HCT116 (cell line): ENCODE measurements around the gene TMPRSS7. TPM values are rescaled to one million over a fixed set of nuclear protein-coding genes. Genes with fewer than 3 reads are reported as not detected.

ENCODE experiments used
- ATAC-seq: fragments of 200-7000 bp; cut with Tn5 transposase; 2 replicates; pipeline ENCODE4 v1.9.1; 2020; ENCODE audit warnings: mild to moderate bottlenecking, moderate library complexity
- BruUV-seq: library from RNA; stranded (reverse); fragments of 400-500 nt; replicated peaks from 2 replicates; lab custom pipeline; 2021; lab: Mats Ljungman, UMichigan
- CTCF ChIA-PET: fragments of 300-600 bp; sonication (Branson Sonifier 250); formaldehyde crosslinking; loops from one replicate; lab custom pipeline; 2021; ENCODE audit warnings: antibody characterized with exemption; lab: Charles Lee
- POLR2A ChIA-PET: fragments of 300-600, 350-600 bp; sonication (Branson Sonifier 250); formaldehyde crosslinking; loops from one replicate; lab custom pipeline; 2021; ENCODE audit warnings: antibody characterized with exemption; lab: Charles Lee
- RAD21 ChIA-PET, 2 experiments: fragments of 300-600 bp; sonication (Branson Sonifier 250); formaldehyde crosslinking; loops; one replicate each; lab custom pipeline; 2023; ENCODE audit warnings: low total read pairs in 2 of 2; ENCODE audit not compliant: uncharacterized antibody in 2 of 2, unreplicated experiment in 2 of 2, low non-redundant PET in 1 of 2; lab: Charles Lee
- DNase-seq: peaks from one replicate; pipeline ENCODE4 v3.0.0-alpha.2; 2010; ENCODE audit warnings: low read depth, low spot score
- H2AFZ ChIP-seq: fragments of 200-600 bp; shearing (Covaris generic), sonication (generic); 2 replicates; pipeline ENCODE4 v1.6.1; 2017; ENCODE audit warnings: low read depth, mixed run types, mixed read lengths, antibody characterized with exemption, low read length; ENCODE audit not compliant: poor library complexity, severe bottlenecking
- H3K27ac ChIP-seq: 2 replicates; pipeline ENCODE4 v1.5.1; 2012; ENCODE audit warnings: low read depth, low read length
- H3K27me3 ChIP-seq: fragments of 200-600 bp; sonication (generic); 2 replicates; pipeline ENCODE4 v1.6.1; 2016; ENCODE audit warnings: mixed run types, low read length, mixed read lengths; ENCODE audit not compliant: insufficient read depth
- H3K36me3 ChIP-seq, 2 experiments: fragments of 200-500 bp in 1 of 2; fragments of 200-600 bp in 1 of 2; sonication (Bioruptor generic) in 1 of 2; sonication (generic) in 1 of 2; 2 replicates each; pipeline versions ENCODE4 v1.5.1 to v1.6.1; 2014 to 2016; ENCODE audit warnings: low read length in 2 of 2, inconsistent platforms in 1 of 2, mixed read lengths in 1 of 2, mixed run types in 1 of 2; ENCODE audit not compliant: insufficient read depth in 2 of 2, control insufficient read depth in 1 of 2
- H3K4me1 ChIP-seq, 2 experiments: fragments of 200-600 bp in 1 of 2; sonication (generic) in 1 of 2; 2 replicates each; pipeline versions ENCODE4 v1.5.1 to v1.6.1; 2012 to 2017; ENCODE audit warnings: low read length in 2 of 2, inconsistent platforms in 1 of 2, mild to moderate bottlenecking in 1 of 2, mixed read lengths in 1 of 2, mixed run types in 1 of 2, moderate library complexity in 1 of 2; ENCODE audit not compliant: insufficient read depth in 2 of 2, control insufficient read depth in 1 of 2
- H3K4me2 ChIP-seq: fragments of 200-600 bp; sonication (generic); 2 replicates; pipeline ENCODE4 v1.6.1; 2017; ENCODE audit warnings: mixed run types, low read length, mixed read lengths
- H3K4me3 ChIP-seq, 2 experiments: fragments of 200-600 bp in 1 of 2; sonication (generic) in 1 of 2; replicated peaks in 1 of 2; 2 replicates each; pipeline ENCODE4 v1.5.1; 2011 to 2016; ENCODE audit warnings: low read length in 2 of 2, control low read depth in 1 of 2, low read depth in 1 of 2, mild to moderate bottlenecking in 1 of 2, mixed read lengths in 1 of 2, mixed run types in 1 of 2
- H3K79me2 ChIP-seq: fragments of 200-600 bp; sonication (generic); 2 replicates; pipeline ENCODE4 v1.6.1; 2017; ENCODE audit warnings: mild to moderate bottlenecking, mixed run types, low read length, moderate library complexity, mixed read lengths; ENCODE audit not compliant: insufficient read depth
- H3K9ac ChIP-seq: fragments of 200-600 bp; sonication (generic); 2 replicates; pipeline ENCODE4 v1.6.1; 2016; ENCODE audit warnings: low read length, mixed read lengths
- H3K9me2 ChIP-seq: fragments of 200-600 bp; sonication (generic), shearing (Covaris generic); 2 replicates; pipeline ENCODE4 v1.6.1; 2017; ENCODE audit warnings: mixed run types, mild to moderate bottlenecking, moderate library complexity; ENCODE audit not compliant: insufficient read depth
- H3K9me3 ChIP-seq, 2 experiments: fragments of 200-500 bp in 1 of 2; fragments of 200-600 bp in 1 of 2; sonication (Bioruptor generic) in 1 of 2; sonication (generic) in 1 of 2; 2 replicates each; pipeline ENCODE4 v1.6.1; 2014 to 2017; ENCODE audit warnings: low read length in 2 of 2, mixed read lengths in 2 of 2, inconsistent platforms in 1 of 2, low read depth in 1 of 2, mild to moderate bottlenecking in 1 of 2, mixed run types in 1 of 2, moderate library complexity in 1 of 2; ENCODE audit not compliant: control insufficient read depth in 1 of 2, insufficient read depth in 1 of 2
- H4K20me1 ChIP-seq: fragments of 200-600 bp; sonication (generic), shearing (Covaris generic); 2 replicates; pipeline ENCODE4 v1.6.1; 2017; ENCODE audit warnings: mixed run types, mild to moderate bottlenecking, moderate library complexity; ENCODE audit not compliant: insufficient read depth
- ELF1 ChIP-seq: IDR thresholded peaks from 2 replicates; pipeline ENCODE4 v1.6.1; 2012; ENCODE audit warnings: low read depth, borderline replicate concordance
- RAD21 ChIP-seq: IDR thresholded peaks from 2 replicates; pipeline ENCODE4 v1.6.1; 2012; ENCODE audit warnings: low read depth, mild to moderate bottlenecking
- REST ChIP-seq: IDR thresholded peaks from 2 replicates; pipeline ENCODE4 v1.6.1; 2012; ENCODE audit warnings: low read depth
- SIN3A ChIP-seq: IDR thresholded peaks from 2 replicates; pipeline ENCODE4 v1.6.1; 2012; ENCODE audit warnings: low read depth
- ZNF274 ChIP-seq: fragments of 200-500 bp; sonication (Bioruptor generic); IDR thresholded peaks from 2 replicates; pipeline ENCODE4 v1.6.1; 2014; ENCODE audit warnings: mild to moderate bottlenecking, low read depth, low read length, inconsistent platforms
- intact Hi-C: fragments of 100-400 bp; cut with micrococcal nuclease; formaldehyde crosslinking; loops from 2 replicates; pipeline ENCODE4 v1.10.0; 2022
- total RNA-seq: library from RNA; stranded (reverse); gene quantifications from one replicate; pipeline ENCODE4 v1.2.1, GENCODE V29; 2021; ENCODE audit not compliant: unreplicated experiment
- TF ChIP-seq, protein P1 (sequence below), 3 experiments: fragments of 200-600 bp in 1 of 3; sonication (generic) in 1 of 3; IDR thresholded peaks in 2 of 3; conservative IDR thresholded peaks in 1 of 3; 2 replicates each; pipeline ENCODE4 v1.5.1; 2012 to 2017; ENCODE audit warnings: low read depth in 2 of 3, low read length in 2 of 3, antibody characterized with exemption in 1 of 3, borderline replicate concordance in 1 of 3, control low read depth in 1 of 3, mild to moderate bottlenecking in 1 of 3, mixed read lengths in 1 of 3, mixed run types in 1 of 3, moderate library complexity in 1 of 3; ENCODE audit not compliant: insufficient read depth in 1 of 3

TMPRSS7 gene
- total RNA-seq, 1 experiment from 2014 or later: not detected

DNA sequence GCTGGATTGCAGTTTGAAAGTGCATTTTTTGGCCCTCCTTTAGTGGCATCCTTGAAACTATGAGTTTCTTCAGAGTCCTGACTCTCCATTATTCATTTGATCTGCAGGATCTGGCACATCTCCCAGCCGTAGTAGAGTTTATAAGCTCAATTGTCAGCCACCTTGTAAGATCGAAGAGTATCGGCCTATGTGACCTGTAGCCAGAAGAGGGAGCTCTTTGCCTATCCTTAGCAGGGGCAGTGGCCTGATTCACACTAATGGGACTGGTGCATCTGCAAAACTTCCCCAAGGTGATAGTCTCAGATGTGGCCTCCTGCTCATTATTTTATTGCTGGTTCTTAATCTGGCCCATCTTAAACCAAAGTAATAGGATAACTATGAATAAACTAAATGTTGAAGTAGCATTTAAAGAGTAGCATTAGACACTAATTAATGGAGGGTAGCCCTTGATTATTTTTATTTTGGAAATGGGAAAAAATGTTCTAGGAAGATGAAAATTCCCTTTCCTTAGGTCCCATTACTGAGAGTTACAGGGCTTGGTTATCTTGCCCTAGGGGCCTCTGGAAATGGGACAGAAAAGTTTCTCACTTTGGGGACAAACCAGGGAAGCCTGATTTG, 77.4 kb downstream of the TMPRSS7 start:
- TF ChIP-seq, protein P1, sequence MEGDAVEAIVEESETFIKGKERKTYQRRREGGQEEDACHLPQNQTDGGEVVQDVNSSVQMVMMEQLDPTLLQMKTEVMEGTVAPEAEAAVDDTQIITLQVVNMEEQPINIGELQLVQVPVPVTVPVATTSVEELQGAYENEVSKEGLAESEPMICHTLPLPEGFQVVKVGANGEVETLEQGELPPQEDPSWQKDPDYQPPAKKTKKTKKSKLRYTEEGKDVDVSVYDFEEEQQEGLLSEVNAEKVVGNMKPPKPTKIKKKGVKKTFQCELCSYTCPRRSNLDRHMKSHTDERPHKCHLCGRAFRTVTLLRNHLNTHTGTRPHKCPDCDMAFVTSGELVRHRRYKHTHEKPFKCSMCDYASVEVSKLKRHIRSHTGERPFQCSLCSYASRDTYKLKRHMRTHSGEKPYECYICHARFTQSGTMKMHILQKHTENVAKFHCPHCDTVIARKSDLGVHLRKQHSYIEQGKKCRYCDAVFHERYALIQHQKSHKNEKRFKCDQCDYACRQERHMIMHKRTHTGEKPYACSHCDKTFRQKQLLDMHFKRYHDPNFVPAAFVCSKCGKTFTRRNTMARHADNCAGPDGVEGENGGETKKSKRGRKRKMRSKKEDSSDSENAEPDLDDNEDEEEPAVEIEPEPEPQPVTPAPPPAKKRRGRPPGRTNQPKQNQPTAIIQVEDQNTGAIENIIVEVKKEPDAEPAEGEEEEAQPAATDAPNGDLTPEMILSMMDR (IDR thresholded peaks at IDR 0.05 in 2 of 3, conservative IDR thresholded peaks at IDR 0.05 in 1 of 3; ENCODE audit: borderline replicate concordance in 1 of 3, insufficient read depth in 1 of 3, low read depth in 2 of 3, low read length in 2 of 3): peak; percentile 54 to 90 (median 77); a peak in 5 of 6 replicates
- no peak for TF ChIP-seq ELF1
- peak; percentile 80 for TF ChIP-seq RAD21
- Histone ChIP-seq H3K36me3 (peaks cover 20 to 28% of the 10 kb centered on the region in 2 experiments; a peak in 3 of 4 replicates), H3K27me3 (no peaks in the 10 kb centered on the region), H3K4me2 (no peak overlapping the region), H4K20me1 (no peaks in the 10 kb centered on the region), H3K9ac (no peak overlapping the region), H3K9me2 (no peaks in the 10 kb centered on the region), H3K9me3 (no peaks in the 10 kb centered on the region), H3K4me1 (peaks cover 0 to 6% of the 10 kb centered on the region in 2 experiments; a peak in 1 of 4 replicates), H3K4me3 (no peak overlapping the region), H3K27ac (no peak overlapping the region), H3K79me2 (no peaks in the 10 kb centered on the region), H2AFZ (no peak overlapping the region)
- no TSS peak for BruUV-seq
- ChIA-PET RAD21 (interaction anchor here (0.6 to 1.0 kb wide), 2 partner anchors 69 to 382 kb away, joined by 3 read pairs; no protein-coding TSS in a partner anchor), CTCF (interaction anchor here (0.6 to 1.8 kb wide), 36 partner anchors 8 to 1515 kb away, joined by 3 to 15 read pairs (median 4); partner anchors contain the start of genes ATG3, GCSAM, SLC35A5 and SLC9C1), POLR2A (no interaction called here)
- intact Hi-C loops: loop anchor here (1.0 to 10.0 kb wide), 3 partner anchors 407 to 863 kb away; partner anchors contain the start of gene CD200R1
- peak; percentile 98 for ATAC-seq
- peak; percentile 46 for DNase-seq

GRCh38 chr3:112114576-112115160, 80.1 kb downstream of the TMPRSS7 start:
- Histone ChIP-seq H2AFZ (no peak overlapping the region), H3K79me2 (no peaks in the 10 kb centered on the region), H3K9ac (no peak overlapping the region), H3K4me1 (no peaks in the 10 kb centered on the region), H3K36me3 (peaks cover 25 to 37% of the 10 kb centered on the region in 2 experiments; a peak in 3 of 4 replicates), H3K27me3 (no peaks in the 10 kb centered on the region), H3K27ac (no peak overlapping the region), H3K4me2 (no peak overlapping the region), H3K9me2 (no peaks in the 10 kb centered on the region), H4K20me1 (no peaks in the 10 kb centered on the region), H3K4me3 (no peak overlapping the region), H3K9me3 (no peaks in the 10 kb centered on the region)
- BruUV-seq: no TSS peak
- TF ChIP-seq ZNF274 (no peak), SIN3A (no peak), REST (no peak)
- POLR2A ChIA-PET: no interaction called here
- CTCF ChIA-PET: no interaction called here
- ATAC-seq (no peak), DNase-seq (no peak)
- RAD21 ChIA-PET: no interaction called here
- intact Hi-C loops: loop anchor here (5.0 to 10.0 kb wide), 2 partner anchors 418 to 860 kb away; partner anchors contain the start of gene CD200R1
